ENCODE data around the gene HOXA11. TPM values are rescaled to one million over a fixed set of nuclear protein-coding genes. Genes with fewer than 3 reads are reported as not detected.

HOXA11 gene
- total RNA-seq, 1 donor from 2014 or later = not detected

DNA sequence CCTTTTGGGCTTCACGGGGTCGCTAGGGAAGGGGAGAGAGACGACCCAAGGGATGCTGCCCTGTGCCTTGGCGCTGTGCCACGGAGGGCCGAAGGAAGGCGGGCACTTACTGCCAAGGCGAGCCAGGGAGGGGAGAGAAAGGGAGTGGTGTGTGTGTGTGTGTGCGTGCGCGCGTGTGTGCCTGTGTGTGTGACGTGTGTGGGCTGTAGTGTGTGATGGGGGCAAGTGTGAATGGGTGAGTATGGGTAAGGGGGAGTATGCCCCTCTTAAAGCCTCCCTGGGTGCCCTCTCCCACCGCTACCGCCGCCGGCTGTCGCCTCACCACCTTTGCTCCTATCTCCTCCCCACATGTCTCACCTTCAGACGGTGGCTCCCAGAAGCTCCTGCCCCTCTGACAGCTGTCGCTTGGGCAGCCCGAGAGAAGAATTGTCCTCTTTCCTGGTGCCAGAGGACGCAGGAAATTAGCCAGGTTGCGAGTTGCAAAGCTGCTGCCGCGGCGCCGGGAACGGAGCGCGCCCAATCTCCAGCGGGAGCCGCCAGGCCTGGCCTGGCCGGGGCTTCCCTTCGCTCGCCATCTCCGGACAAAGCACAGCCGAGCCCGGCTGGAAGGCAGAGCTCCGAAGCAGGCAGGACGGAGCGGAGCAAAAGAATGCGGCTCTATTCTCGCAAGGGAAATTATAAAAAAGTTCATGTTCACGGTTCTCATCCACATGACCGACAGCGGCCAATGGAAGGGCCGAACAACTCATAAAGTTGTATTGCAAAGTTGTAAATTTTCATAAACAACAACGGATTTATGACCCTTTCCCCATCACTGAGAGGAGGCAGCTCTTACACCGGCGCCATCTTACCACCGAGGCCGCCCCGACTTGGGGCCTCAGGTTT, 32.9 kb downstream of the HOXA11 start, which contains the start of gene HOXA3:
HOXA3 (minus strand) TSS at position 653 of the 885 bp plus-strand sequence. CDS start 41,943 bp downstream, outside the sequence.
- Mint-ChIP-seq H3K36me3 (ENCODE audit: low read depth) (no peaks in the 10 kb centered on the region), H3K9me3 (no peaks in the 10 kb centered on the region), H3K27me3 (peaks cover 72% of the 10 kb centered on the region), H3K4me3 (peak within 1 kb of the TSS; percentile 80), H3K4me1 (peaks cover 49% of the 10 kb centered on the region), H3K27ac (peak within 1 kb of the TSS; percentile 12)
- POLR2A ChIA-PET = interaction anchor here (1.7 kb wide), 1 partner anchor 9 kb away, joined by 6 read pairs; no protein-coding TSS in a partner anchor
- CTCF ChIA-PET = interaction anchor here (1.6 to 4.5 kb wide), 4 partner anchors 9 to 298 kb away, joined by 3 to 32 read pairs (median 8); no protein-coding TSS in a partner anchor
- intact Hi-C loops (cut with micrococcal nuclease) = loop anchor here (1.0 to 2.0 kb wide), 5 partner anchors 21 to 288 kb away; partner anchors contain the start of genes HOXA4 and SKAP2
- TF ChIP-seq, protein P1, sequence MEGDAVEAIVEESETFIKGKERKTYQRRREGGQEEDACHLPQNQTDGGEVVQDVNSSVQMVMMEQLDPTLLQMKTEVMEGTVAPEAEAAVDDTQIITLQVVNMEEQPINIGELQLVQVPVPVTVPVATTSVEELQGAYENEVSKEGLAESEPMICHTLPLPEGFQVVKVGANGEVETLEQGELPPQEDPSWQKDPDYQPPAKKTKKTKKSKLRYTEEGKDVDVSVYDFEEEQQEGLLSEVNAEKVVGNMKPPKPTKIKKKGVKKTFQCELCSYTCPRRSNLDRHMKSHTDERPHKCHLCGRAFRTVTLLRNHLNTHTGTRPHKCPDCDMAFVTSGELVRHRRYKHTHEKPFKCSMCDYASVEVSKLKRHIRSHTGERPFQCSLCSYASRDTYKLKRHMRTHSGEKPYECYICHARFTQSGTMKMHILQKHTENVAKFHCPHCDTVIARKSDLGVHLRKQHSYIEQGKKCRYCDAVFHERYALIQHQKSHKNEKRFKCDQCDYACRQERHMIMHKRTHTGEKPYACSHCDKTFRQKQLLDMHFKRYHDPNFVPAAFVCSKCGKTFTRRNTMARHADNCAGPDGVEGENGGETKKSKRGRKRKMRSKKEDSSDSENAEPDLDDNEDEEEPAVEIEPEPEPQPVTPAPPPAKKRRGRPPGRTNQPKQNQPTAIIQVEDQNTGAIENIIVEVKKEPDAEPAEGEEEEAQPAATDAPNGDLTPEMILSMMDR (IDR thresholded peaks at IDR 0.05) = no peak
- ATAC-seq (ENCODE audit: low read depth) (no peak), DNase-seq (no peak)

DNA sequence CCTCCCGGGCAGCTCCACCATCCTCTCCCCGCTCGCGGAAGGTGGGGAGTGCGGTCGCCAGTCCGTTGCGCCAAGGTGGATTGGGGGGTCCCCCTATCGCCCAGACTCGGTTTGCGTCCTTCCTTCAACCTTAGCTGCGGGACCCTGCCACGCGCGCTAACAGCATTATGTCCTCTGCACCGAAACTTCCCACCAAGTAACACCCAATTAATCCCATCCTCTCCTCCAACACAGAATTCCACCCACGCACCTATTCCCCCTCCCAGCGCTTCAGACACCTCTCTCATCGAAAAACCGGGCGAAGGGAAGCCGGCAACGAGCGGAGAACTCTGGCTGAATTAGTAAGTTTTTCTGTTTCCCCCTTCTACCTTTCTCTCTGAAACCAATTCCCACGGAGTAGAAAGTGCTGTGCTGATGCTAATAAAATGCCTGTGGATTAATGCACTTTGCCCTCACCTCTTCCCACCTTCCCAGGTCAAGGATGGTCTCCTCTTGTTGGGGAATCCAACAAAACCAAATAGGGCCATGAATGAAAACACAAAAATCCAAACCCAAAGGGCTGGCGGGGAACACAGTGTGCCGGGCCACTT, 33.6 kb downstream of the HOXA11 start:
- Mint-ChIP-seq H3K27me3 (peaks cover 74% of the 10 kb centered on the region), H3K4me3 (peak overlapping the region; percentile 80), H3K27ac (peak overlapping the region; percentile 12), H3K9me3 (no peaks in the 10 kb centered on the region), H3K36me3 (ENCODE audit: low read depth) (no peaks in the 10 kb centered on the region), H3K4me1 (peaks cover 49% of the 10 kb centered on the region)
- ChIA-PET POLR2A (interaction anchor here (0.7 to 1.7 kb wide), 2 partner anchors 9 to 1061 kb away, joined by 3 to 6 read pairs; no protein-coding TSS in a partner anchor), CTCF (interaction anchor here (1.0 to 4.5 kb wide), 9 partner anchors 8 to 464 kb away, joined by 3 to 32 read pairs (median 6); partner anchors contain the start of gene HOXA1)
- ATAC-seq (ENCODE audit: low read depth) (no peak), DNase-seq (no peak)
- intact Hi-C loops (cut with micrococcal nuclease) = loop anchor here (1.0 to 2.0 kb wide), 5 partner anchors 21 to 287 kb away; partner anchors contain the start of genes HOXA4 and SKAP2
- TF ChIP-seq, protein P1 (IDR thresholded peaks at IDR 0.05) = no peak

DNA sequence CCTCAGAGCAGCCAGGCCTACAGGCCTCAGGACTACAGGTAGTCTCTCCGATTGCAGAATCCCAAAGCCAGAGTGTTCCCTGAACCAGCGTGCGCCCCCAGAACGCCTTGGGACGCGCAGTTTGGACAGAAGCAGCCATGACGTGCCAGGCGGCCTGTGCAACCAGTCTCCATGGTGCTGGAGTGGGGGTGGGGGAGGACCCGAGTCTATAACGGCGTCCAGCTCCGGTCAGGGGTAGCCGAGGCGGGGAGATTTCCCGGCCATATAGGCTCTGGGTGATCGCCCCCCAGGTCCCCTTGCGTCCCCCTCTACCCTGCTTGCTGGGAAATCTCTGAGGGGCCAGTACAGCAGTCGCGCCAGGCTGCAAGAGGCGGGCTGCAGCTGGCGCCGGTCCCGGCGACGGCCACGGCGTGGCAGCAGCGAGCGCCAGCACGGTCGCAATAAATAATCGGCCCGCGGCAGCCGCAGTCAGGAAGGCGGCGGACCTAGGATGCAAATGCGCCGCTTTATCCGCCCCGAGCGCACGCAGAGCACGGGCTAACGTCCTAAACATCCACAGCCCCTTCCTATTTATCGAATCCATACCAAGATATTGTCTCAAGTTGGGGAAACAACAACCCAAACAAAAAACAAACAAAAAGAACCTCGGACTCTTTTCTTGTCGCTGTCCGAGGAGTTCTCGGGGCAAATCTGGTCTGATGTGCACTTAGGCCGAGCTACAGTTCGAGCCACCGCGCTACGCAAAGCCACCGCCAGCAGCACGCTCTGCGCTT, 34.3 kb downstream of the HOXA11 start:
- ATAC-seq (ENCODE audit: low read depth) (peak; percentile 91), DNase-seq (peak; percentile 69)
- Mint-ChIP-seq H3K4me3 (peak overlapping the region; percentile 80), H3K27me3 (peaks cover 76% of the 10 kb centered on the region), H3K27ac (peak overlapping the region; percentile 12), H3K4me1 (peaks cover 48% of the 10 kb centered on the region), H3K9me3 (no peaks in the 10 kb centered on the region), H3K36me3 (ENCODE audit: low read depth) (no peaks in the 10 kb centered on the region)
- ChIA-PET POLR2A (interaction anchor here (0.7 to 1.7 kb wide), 2 partner anchors 10 to 1060 kb away, joined by 3 to 6 read pairs; no protein-coding TSS in a partner anchor), CTCF (interaction anchor here (0.8 to 4.5 kb wide), 16 partner anchors 9 to 781 kb away, joined by 3 to 32 read pairs (median 5); partner anchors contain the start of gene HOXA1)
- intact Hi-C loops (cut with micrococcal nuclease) = loop anchor here (1.0 to 2.0 kb wide), 6 partner anchors 11 to 286 kb away; partner anchors contain the start of genes HOXA4 and SKAP2
- TF ChIP-seq, protein P1 (IDR thresholded peaks at IDR 0.05) = peak; percentile 71

DNA sequence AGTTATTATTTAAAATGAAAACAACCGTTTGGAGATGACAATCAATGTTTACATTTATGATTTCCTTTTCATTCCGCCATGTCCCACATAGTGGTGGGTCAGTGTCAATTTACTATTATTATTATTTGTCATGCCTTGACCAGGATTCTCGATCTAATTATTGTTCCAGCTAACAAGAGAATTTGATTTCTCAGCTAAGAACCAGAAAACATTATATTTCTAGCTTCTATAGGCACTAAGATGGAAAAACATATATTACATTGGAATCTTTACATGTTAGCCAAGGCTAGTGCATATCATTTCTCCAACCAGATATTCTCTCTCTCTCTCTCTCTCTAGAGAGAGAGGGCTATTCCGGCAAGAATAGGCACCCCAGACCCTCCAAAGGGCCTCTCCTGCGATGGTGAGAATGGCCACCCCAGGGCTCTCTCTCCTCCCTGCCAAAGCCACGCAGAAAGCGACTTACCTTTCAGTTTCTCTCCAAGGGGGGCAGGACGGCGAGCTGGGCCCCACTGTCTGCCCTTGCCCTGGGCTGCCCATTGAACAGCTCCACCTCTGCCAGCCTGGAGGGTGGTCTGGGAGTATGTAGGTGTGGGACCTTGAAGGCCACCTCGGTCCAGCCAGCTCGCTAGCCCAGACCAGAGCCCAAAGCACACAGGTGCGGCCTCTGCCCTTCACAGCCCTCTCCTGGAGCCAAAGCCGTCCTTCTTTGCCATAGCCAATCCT, 35.0 kb downstream of the HOXA11 start:
- H3K4me3 Mint-ChIP-seq = peak overlapping the region; percentile 80
- TF ChIP-seq, protein P1 (IDR thresholded peaks at IDR 0.05) = no peak
- CTCF ChIA-PET = interaction anchor here (0.8 to 4.5 kb wide), 16 partner anchors 9 to 780 kb away, joined by 3 to 32 read pairs (median 5); partner anchors contain the start of gene HOXA1
- intact Hi-C loops (cut with micrococcal nuclease) = loop anchor here (1.0 to 2.0 kb wide), 4 partner anchors 11 to 53 kb away; partner anchors contain the start of gene HOXA4
- peaks cover 43% of the 10 kb centered on the region for H3K4me1 Mint-ChIP-seq
- H3K27me3 Mint-ChIP-seq = peaks cover 73% of the 10 kb centered on the region
- H3K36me3 Mint-ChIP-seq (ENCODE audit: low read depth) = no peaks in the 10 kb centered on the region
- no peaks in the 10 kb centered on the region for H3K9me3 Mint-ChIP-seq
- POLR2A ChIA-PET = interaction anchor here (1.7 kb wide), 1 partner anchor 11 kb away, joined by 6 read pairs; no protein-coding TSS in a partner anchor
- no peak overlapping the region for H3K27ac Mint-ChIP-seq
- DNase-seq = no peak
- ATAC-seq (ENCODE audit: low read depth) = no peak
